ENCODE measurements around the gene SMIM41.
"Not testable (repeated sequence)": the region's sequence is repeated elsewhere in the genome, so short reads cannot be mapped to it uniquely, and the experiment has no call there.

Gene SMIM41

DNA sequence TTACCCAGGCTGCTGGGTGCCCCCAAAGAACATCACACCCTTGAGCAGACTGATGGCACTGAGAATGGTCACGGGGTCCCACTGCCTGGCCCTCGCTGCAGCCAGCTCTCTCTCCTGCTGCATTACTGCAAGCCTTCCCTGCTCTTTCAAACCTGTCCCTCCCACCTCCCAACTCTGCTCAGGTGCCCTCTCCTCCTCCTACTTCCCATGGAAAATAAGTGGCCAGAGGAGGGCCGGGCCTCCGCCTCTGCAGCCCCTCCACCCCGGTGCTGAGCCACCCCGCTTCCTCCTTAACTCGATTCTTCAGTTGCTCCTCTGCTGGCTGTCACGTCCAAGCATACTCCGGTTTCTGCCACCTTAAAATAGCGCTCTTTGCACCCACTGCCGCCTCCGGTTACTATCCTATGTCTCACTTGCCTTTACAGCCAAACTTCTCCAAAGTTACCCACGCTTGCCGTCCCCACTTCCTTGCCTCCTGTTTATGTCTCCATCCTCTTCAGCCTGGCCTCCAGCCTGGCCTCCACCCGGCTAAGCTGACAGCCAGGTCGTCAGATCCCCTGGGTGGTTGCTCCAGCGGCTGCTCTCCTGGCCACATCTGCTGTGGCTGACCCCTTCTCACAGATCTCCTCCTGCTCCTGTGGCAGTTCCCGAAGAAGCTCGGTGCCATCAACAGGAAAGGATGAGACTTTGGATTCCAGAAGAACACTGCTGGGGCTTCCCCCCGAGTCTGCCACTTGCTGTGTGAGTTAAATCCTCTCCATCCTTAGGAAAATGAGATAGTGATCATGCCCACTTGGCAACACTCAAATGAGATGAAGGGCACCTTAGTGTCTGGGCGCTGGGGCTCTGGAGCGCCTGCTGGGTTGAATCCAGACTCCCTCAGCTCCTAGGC lies 7.7 kb downstream of the SMIM41 start:
- DNase-seq = no peak

- DNase-seq = no peak
These were observed 8.7 kb downstream of the SMIM41 start for GRCh38 chr12:52087961-52088820.

DNA sequence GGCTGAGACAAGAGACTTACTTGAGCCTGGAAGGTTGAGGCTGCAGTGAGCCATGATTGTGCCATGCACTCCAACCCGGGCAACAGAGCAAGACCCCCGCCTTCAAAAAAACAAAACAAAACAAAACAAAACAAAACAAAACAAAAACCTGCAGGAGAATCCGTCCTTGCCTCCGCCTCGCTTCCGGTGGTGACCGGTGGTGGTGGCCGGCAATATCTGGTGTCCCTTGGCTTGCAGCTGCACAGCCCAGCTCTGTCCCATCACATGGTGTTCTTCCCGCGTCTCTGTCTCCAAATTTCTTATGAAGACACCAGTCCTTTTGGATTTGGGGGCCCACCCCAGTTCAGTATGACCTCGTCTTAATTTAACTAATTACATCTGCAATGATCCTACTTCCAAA lies 10.0 kb downstream of the SMIM41 start:
- DNase-seq = no peak

DNA sequence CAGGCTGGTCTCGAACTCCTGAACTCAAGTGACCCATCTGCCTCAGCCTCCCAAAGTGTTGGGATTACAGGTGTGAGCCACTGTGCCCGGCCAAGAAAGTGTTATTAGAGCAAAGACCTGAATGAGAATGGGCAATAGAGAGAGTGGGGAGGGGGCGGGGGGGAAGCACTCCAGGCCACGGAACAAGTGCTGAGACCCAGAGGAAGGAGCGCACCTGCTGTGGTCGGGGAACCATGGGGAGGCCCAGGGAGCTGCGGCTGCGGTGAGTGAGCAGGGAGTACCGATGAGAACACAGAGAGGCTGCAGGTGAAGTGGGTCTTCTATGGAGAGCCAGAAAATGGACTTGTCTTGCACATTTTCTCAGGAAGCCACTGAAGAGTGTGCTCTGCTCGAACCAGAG lies 10.8 kb downstream of the SMIM41 start:
- DNase-seq = no peak

GRCh38 chr12:52091061-52091460 lies 11.6 kb downstream of the SMIM41 start:
- no peak for DNase-seq

DNA sequence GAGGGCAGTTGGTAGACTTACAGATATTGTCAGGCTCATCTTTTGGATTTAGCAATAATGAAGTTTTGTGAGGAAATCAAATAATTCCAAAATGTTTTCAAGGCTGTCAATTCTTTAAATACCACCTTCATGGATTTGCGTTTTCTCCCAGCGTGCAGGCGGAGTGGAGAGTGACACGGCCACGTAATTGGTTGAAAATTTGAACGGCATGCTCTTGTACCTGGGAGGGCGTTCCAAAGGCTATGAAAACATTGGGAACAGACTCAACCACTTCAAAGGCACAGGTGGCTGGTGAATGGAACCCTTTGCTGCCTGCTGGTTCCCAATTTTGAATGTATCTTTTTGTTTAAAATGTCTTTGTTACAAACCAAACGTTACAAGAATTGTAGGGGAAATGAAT lies 12.4 kb downstream of the SMIM41 start:
- DNase-seq = no peak

DNA sequence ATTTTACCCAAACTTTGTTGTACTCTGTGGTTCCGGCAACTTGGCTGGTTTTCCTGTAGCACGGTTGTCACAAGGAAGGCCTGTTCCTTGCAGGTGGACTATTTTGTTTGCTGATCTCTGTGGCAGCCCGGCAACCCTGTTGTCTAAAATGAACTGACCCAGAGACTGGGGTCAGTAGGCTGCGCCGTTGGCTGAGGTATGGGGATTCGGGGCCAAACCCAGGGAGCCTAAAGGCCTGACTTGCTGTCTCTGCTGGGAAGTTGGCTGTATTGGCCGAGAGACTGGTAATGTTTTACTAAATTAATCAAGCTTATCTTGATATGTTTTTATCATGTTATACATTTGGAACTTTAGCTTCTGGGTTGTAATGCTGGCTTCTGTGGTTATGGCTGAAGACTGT lies 13.8 kb downstream of the SMIM41 start:
- DNase-seq = no peak

GRCh38 chr12:52096332-52097044 lies 17.0 kb downstream of the SMIM41 start:
- DNase-seq = no peak

- no peak for DNase-seq
These were observed 17.7 kb downstream of the SMIM41 start for GRCh38 chr12:52097045-52097666.

GRCh38 chr12:52104431-52105089 lies 25.1 kb downstream of the SMIM41 start:
- DNase-seq = not testable (repeated sequence)

DNA sequence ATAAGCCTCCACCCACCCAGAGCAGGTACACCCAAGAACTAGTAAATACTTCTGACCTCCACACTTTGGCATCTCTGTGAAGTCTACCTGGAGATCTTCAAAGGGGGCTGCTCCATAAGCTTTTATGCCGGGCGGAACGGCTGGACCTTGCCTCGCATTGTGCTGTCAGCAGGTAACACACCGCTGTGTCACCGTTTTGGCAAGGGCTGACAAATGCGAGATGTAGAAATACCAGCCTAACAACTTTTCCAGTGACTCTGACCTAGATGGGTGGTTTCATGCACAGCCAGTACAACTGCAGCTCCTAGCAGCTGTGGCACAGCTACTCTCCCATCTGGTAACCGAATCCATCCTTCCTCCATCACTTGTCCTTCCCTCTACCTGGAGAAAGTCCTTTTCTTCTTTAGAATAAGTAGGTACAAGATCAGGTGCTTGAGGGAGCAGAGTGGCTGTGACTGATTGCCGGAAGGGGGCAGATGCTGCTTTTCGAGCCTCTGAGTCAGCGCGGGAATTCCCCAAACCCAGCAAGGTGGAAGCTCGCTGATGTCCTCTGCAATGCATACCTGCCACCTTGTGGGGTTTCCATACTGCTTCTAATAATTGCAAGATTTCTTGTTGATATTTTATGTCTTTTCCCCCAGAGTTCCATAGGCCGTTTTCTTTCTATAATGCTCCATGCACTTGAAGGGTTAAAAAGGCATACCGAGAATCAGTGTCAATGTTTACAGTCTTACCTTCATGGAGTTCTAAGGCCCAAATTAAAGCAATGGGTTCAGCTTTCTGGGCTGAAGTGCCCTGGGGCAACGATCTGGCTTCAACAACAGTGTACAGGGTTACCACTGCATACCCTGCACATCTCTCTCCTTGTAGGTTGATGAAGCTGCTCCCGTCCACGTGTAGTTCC lies 37.0 kb downstream of the SMIM41 start:
- DNase-seq = peak; percentile 63 to 71

GRCh38 chr12:52117806-52118475 lies 38.4 kb downstream of the SMIM41 start:
- not testable (repeated sequence) for DNase-seq

DNA sequence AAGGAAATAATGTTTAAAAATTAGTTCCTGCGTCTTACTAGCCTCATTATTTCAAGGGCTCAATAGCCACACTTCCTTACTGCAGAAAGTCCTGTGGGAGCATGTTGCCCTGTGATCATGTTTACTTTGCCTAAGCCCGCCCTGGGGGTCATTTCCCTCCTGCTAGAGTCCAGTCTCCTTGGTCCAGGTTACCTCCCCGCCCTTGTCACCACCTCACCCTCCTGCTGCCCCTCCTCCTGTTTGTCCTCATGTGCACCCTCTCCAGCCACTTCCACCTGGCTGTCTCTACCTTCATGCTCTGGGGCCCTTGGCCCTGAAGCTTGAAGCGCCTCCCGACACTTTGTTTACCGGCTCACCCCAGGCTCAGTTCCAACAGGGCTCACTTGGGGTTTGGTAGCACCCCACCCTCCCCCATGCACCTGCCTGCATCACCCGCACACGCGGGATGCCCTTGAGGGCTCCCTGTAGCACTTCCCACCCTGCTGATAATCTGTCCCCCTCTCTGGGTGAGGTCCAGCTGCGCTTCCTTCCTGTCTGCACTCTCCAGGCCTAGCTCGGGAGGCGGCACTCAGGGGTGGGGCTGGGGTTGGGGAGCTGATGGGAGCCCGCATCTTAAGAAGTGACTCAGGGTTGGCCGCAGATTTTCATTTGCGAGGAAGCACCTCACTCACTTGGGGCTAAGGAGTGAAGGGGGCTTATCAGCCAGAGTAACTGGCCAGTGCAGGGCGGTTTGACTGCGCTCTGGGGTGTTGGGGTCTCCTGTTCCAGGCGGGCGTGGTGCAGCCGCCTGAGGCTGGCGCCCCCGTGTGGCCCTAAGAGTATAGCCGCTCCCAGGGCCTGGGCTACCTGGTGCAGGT lies 40.1 kb downstream of the SMIM41 start:
- peak; percentile 45 to 49 for DNase-seq

DNA sequence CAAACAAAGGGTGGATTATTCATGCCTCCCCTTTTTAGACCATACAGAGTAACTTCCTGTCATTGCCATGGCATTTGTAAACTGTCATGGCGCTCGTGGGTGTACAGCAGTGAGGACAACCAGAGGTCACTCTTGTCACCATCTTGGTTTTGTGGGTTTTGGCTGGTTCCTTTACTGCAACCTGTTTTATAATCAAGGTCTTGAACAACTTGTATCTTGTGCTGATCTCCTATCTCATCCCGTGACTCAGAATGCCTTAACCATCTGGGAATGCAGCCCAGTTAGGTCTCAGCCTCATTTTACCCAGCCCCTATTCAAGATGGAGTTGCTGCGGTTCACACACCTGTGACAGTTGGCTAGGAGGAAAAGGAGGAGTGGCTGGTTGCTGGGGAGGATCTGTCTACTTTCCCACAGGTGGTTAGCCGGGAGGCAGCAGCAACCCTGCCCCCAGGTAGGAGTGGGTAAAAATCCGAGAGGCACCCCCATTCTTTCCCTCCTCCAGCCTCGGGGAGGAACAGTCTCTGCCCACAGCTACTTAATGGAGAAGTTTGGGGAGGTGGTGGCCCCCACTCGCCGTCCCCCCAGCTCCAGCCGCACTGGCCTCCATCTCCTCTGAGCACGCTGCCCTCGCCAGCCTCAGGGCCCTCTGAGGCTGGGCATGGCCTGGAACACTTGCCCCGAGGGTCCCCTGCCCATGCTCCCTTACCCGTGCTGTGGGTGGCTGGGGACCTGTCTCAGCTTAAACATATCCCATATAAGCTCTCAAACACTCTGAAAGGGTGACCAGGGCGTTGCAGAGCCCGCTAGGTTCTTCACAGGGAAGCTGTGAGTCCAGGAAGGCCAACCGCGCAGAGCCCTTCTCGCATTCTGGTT lies 41.7 kb downstream of the SMIM41 start:
- DNase-seq = no peak

GRCh38 chr12:52121824-52122539 lies 42.5 kb downstream of the SMIM41 start:
- DNase-seq = peak; percentile 71 to 75

DNA sequence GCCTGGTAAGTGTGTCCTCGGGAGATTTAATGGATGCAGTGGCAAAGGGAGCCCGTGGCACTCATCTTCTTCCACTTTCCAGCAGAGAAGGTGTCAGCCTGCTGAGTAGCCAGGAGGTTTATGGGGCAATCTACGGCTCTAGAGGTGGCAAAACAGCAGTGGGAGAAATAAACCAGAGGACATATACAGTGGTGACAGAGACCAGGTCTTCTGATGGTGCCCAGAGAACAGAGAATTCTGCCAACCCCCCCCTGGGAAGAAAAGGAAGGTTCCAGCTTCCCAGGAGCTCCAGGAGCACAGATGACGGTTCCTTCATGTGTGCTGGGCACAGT lies 43.0 kb downstream of the SMIM41 start:
- no peak for DNase-seq

GRCh38 chr12:52122904-52123303 lies 43.4 kb downstream of the SMIM41 start:
- DNase-seq = no peak

Measured in activated CD4-positive, alpha-beta T cell treated with anti-CD3 and anti-CD28 coated beads, Interleukin-2, amount 50 U/mL, for 48 hours (primary cell).